DOHH2 (cell line): ENCODE measurements around the gene VIT.

Source experiments
- H3F3A ChIP-seq: fragments of 200-600 bp; sonication (generic), shearing (Covaris generic); 2 replicates; pipeline ENCODE4 v1.6.0; 2016; ENCODE audit warnings: antibody characterized with exemption, mild to moderate bottlenecking; ENCODE audit not compliant: control insufficient read depth, insufficient read depth
- H3K27ac ChIP-seq: fragments of 200-600 bp; sonication (generic); 2 replicates; pipeline ENCODE4 v1.5.1; 2014; ENCODE audit warnings: low read depth, mild to moderate bottlenecking, low read length, moderate library complexity
- H3K27me3 ChIP-seq: fragments of 200-600 bp; sonication (generic); 2 replicates; pipeline ENCODE4 v1.6.1; 2014; ENCODE audit warnings: mild to moderate bottlenecking, low read length, mixed read lengths; ENCODE audit not compliant: control insufficient read depth
- H3K36me3 ChIP-seq: fragments of 200-600 bp; sonication (generic); 2 replicates; pipeline ENCODE4 v1.6.1; 2014; ENCODE audit warnings: mild to moderate bottlenecking, low read length, moderate library complexity, mixed read lengths; ENCODE audit not compliant: control insufficient read depth
- H3K4me1 ChIP-seq: fragments of 200-600 bp; sonication (generic); 2 replicates; pipeline ENCODE4 v1.6.1; 2014; ENCODE audit warnings: mild to moderate bottlenecking, low read length, mixed read lengths; ENCODE audit not compliant: control insufficient read depth
- H3K4me2 ChIP-seq: fragments of 200-600 bp; sonication (generic); 2 replicates; pipeline ENCODE4 v1.6.0; 2014; ENCODE audit warnings: mild to moderate bottlenecking, low read length, moderate library complexity
- H3K4me3 ChIP-seq: fragments of 200-600 bp; sonication (generic); 2 replicates; pipeline ENCODE4 v1.5.1; 2014; ENCODE audit warnings: mild to moderate bottlenecking, low read length, mixed read lengths
- H3K79me2 ChIP-seq: fragments of 200-600 bp; sonication (generic); 2 replicates; pipeline ENCODE4 v1.6.1; 2014; ENCODE audit warnings: mild to moderate bottlenecking, low read length, mixed read lengths; ENCODE audit not compliant: control insufficient read depth
- H3K9me2 ChIP-seq: fragments of 200-600 bp; sonication (generic); replicated peaks from 2 replicates; pipeline ENCODE4 v1.6.1; 2014; ENCODE audit warnings: mild to moderate bottlenecking, low read length, mixed read lengths; ENCODE audit not compliant: control insufficient read depth
- H3K9me3 ChIP-seq: fragments of 200-600 bp; sonication (generic); 2 replicates; pipeline ENCODE4 v1.6.1; 2014; ENCODE audit warnings: antibody characterized with exemption, low read length, mixed read lengths; ENCODE audit not compliant: control insufficient read depth, insufficient read depth
- H4K20me1 ChIP-seq: fragments of 200-600 bp; sonication (generic); 2 replicates; pipeline ENCODE4 v1.6.0; 2014; ENCODE audit warnings: low read depth, mild to moderate bottlenecking, antibody characterized with exemption, low read length, moderate library complexity; ENCODE audit not compliant: control insufficient read depth, insufficient read depth
- CTCF ChIP-seq: fragments of 200-600 bp; sonication (generic); IDR thresholded peaks from one replicate; pipeline ENCODE4 v1.5.1; 2014; ENCODE audit warnings: antibody characterized with exemption, mild to moderate bottlenecking, low read depth, low read length; ENCODE audit not compliant: poor library complexity, severe bottlenecking
- EZH2phosphoT487 ChIP-seq: fragments of 200-600 bp; sonication (generic); IDR thresholded peaks from 2 replicates; pipeline ENCODE4 v1.6.1; 2017; ENCODE audit warnings: borderline replicate concordance, mild to moderate bottlenecking, antibody characterized with exemption, low read length, moderate library complexity, mixed read lengths

The VIT gene

GRCh38 chr2:36801088-36801487 lies 104.6 kb downstream of the VIT start:
- Histone ChIP-seq H3K9me2 (no peaks in the 10 kb centered on the region), H3K79me2 (no peaks in the 10 kb centered on the region), H3K4me2 (no peak overlapping the region), H3K4me1 (no peaks in the 10 kb centered on the region), H3K4me3 (no peak overlapping the region), H3K27me3 (peaks cover 11% of the 10 kb centered on the region), H3K36me3 (no peaks in the 10 kb centered on the region), H3K27ac (no peak overlapping the region), H3F3A (no peaks in the 10 kb centered on the region), H4K20me1 (no peaks in the 10 kb centered on the region), H3K9me3 (no peaks in the 10 kb centered on the region)
- TF ChIP-seq CTCF (no peak), EZH2phosphoT487 (no peak)

GRCh38 chr2:36802952-36803351 lies 106.4 kb downstream of the VIT start:
- TF ChIP-seq CTCF (no peak), EZH2phosphoT487 (no peak)
- H3K79me2 ChIP-seq: no peaks in the 10 kb centered on the region

GRCh38 chr2:36805635-36806224 lies 109.2 kb downstream of the VIT start:
- Histone ChIP-seq H3K79me2 (no peaks in the 10 kb centered on the region), H3K27me3 (peaks cover 3% of the 10 kb centered on the region; the same call in 1 of the 2 replicates), H3K9me2 (no peaks in the 10 kb centered on the region), H3K36me3 (no peaks in the 10 kb centered on the region), H3K4me3 (no peak overlapping the region), H3F3A (no peaks in the 10 kb centered on the region), H3K4me2 (no peak overlapping the region), H3K4me1 (no peaks in the 10 kb centered on the region), H3K9me3 (no peaks in the 10 kb centered on the region), H4K20me1 (no peaks in the 10 kb centered on the region), H3K27ac (no peak overlapping the region)
- TF ChIP-seq EZH2phosphoT487 (no peak), CTCF (no peak)

More at GRCh38 chr2:36802952-36803351, 106.4 kb downstream of the VIT start:
- Histone ChIP-seq H3K27me3 (peaks cover 3% of the 10 kb centered on the region; the same call in 1 of the 2 replicates), H4K20me1 (no peaks in the 10 kb centered on the region), H3K4me3 (no peak overlapping the region), H3F3A (no peaks in the 10 kb centered on the region), H3K4me2 (no peak overlapping the region), H3K9me3 (no peaks in the 10 kb centered on the region), H3K9me2 (no peaks in the 10 kb centered on the region), H3K36me3 (no peaks in the 10 kb centered on the region), H3K27ac (no peak overlapping the region), H3K4me1 (no peaks in the 10 kb centered on the region)
